ENCODE data around the gene TGM6. TPM values are rescaled to one million over a fixed set of nuclear protein-coding genes. Genes with fewer than 3 reads are reported as not detected.

TGM6 gene
- total and polyA plus RNA-seq, 4 donors, result not detected

DNA sequence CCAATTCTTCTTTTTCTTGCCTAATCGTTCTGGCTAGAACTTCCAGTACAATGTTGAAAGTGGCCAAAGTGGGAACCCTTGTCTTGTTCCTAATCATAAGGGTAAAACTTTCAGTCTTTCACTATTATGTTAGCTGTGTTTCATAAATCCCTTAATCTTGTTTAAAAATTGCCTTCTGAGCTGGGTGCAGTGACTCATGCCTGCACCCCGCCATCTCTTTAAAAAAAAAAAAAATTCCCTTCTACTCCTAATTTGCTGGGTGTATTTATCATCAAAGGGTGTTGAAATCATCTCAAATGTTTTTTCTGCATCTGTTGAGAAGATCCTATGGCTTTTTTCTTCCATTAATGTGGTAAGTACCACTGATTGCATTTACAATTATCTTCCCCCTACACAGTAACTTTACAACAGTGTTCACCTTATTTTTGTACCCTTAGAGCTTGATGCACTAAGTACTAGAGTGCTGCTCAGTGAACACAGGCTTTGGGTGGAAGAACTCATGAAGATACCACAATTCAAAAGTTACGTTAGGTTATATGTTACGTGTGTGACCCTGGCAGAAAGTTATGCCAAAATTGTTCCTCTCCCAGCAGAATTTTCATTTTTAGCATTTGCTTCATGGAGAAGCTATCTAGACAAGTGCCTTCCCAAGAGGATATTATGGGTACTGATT is 80.2 kb downstream of the TGM6 start:
- ATAC-seq (ENCODE audit: insufficient read depth, low FRiP score) (no peak), DNase-seq (no peak)
- no peaks in the 10 kb centered on the region for H3K9me3 ChIP-seq (ENCODE audit: control insufficient read depth in 4 of 4, insufficient read depth in 3 of 4, low read length in 3 of 4)
- WGBS, 2 donors, result 93% methylated on average over 4 of the region's 4 CpGs
- no peak overlapping the region for H3K27ac ChIP-seq (ENCODE audit: low read depth in 1 of 2, low read length in 1 of 2)
- H3K9ac ChIP-seq (ENCODE audit: insufficient read depth in 1 of 2, low read length in 2 of 2), result no peak overlapping the region
- no peaks in the 10 kb centered on the region for H3K4me1 ChIP-seq (ENCODE audit: control insufficient read depth in 5 of 5, insufficient read depth in 5 of 5, low read length in 5 of 5)
- H3K4me3 ChIP-seq, result no peak overlapping the region
- TF ChIP-seq, protein P1, sequence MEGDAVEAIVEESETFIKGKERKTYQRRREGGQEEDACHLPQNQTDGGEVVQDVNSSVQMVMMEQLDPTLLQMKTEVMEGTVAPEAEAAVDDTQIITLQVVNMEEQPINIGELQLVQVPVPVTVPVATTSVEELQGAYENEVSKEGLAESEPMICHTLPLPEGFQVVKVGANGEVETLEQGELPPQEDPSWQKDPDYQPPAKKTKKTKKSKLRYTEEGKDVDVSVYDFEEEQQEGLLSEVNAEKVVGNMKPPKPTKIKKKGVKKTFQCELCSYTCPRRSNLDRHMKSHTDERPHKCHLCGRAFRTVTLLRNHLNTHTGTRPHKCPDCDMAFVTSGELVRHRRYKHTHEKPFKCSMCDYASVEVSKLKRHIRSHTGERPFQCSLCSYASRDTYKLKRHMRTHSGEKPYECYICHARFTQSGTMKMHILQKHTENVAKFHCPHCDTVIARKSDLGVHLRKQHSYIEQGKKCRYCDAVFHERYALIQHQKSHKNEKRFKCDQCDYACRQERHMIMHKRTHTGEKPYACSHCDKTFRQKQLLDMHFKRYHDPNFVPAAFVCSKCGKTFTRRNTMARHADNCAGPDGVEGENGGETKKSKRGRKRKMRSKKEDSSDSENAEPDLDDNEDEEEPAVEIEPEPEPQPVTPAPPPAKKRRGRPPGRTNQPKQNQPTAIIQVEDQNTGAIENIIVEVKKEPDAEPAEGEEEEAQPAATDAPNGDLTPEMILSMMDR (IDR thresholded peaks at IDR 0.05; ENCODE audit: control extremely low read depth, extremely low read depth), result no peak
- peaks cover 33 to 46% (median 38%) of the 10 kb centered on the region in 4 donors for H3K36me3 ChIP-seq (ENCODE audit: control insufficient read depth in 4 of 4, insufficient read depth in 4 of 4, low read length in 4 of 4)
- no peaks in the 10 kb centered on the region for H3K27me3 ChIP-seq (ENCODE audit: control insufficient read depth in 3 of 3, insufficient read depth in 3 of 3, low read length in 2 of 3)

- DNase-seq (no peak), ATAC-seq (ENCODE audit: insufficient read depth, low FRiP score) (no peak)
- no peak overlapping the region for H3K9ac ChIP-seq (ENCODE audit: insufficient read depth in 1 of 2, low read length in 2 of 2)
- H3K27me3 ChIP-seq (ENCODE audit: control insufficient read depth in 3 of 3, insufficient read depth in 3 of 3, low read length in 2 of 3), result no peaks in the 10 kb centered on the region
- no peaks in the 10 kb centered on the region for H3K9me3 ChIP-seq (ENCODE audit: control insufficient read depth in 4 of 4, insufficient read depth in 3 of 4, low read length in 3 of 4)
- 94 to 97% methylated on average over 3 of the region's 3 CpGs for WGBS, 2 donors
- peaks cover 45 to 58% (median 48%) of the 10 kb centered on the region in 4 donors for H3K36me3 ChIP-seq (ENCODE audit: control insufficient read depth in 4 of 4, insufficient read depth in 4 of 4, low read length in 4 of 4)
- no peak overlapping the region for H3K27ac ChIP-seq (ENCODE audit: low read depth in 1 of 2, low read length in 1 of 2)
- no peak overlapping the region for H3K4me3 ChIP-seq
- no peaks in the 10 kb centered on the region for H3K4me1 ChIP-seq (ENCODE audit: control insufficient read depth in 5 of 5, insufficient read depth in 5 of 5, low read length in 5 of 5)
- TF ChIP-seq, protein P1 (IDR thresholded peaks at IDR 0.05; ENCODE audit: control extremely low read depth, extremely low read depth), result no peak
Observed at GRCh38 chr20:2462484-2462883, 81.8 kb downstream of the TGM6 start.

- WGBS, 2 donors, result 90 to 92% methylated on average over 9 of the region's 9 CpGs
- no peak overlapping the region for H3K9ac ChIP-seq (ENCODE audit: insufficient read depth in 1 of 2, low read length in 2 of 2)
- ATAC-seq (ENCODE audit: insufficient read depth, low FRiP score), result no peak
- no peak for DNase-seq
- H3K36me3 ChIP-seq (ENCODE audit: control insufficient read depth in 4 of 4, insufficient read depth in 4 of 4, low read length in 4 of 4), result peaks cover 47 to 57% (median 50%) of the 10 kb centered on the region in 4 donors
- TF ChIP-seq, protein P1 (IDR thresholded peaks at IDR 0.05; ENCODE audit: control extremely low read depth, extremely low read depth), result no peak
- H3K4me3 ChIP-seq, result no peak overlapping the region
- H3K4me1 ChIP-seq (ENCODE audit: control insufficient read depth in 5 of 5, insufficient read depth in 5 of 5, low read length in 5 of 5), result peaks cover under 1 to 9% (median under 1%) of the 10 kb centered on the region in 5 donors
- H3K9me3 ChIP-seq (ENCODE audit: control insufficient read depth in 4 of 4, insufficient read depth in 3 of 4, low read length in 3 of 4), result no peaks in the 10 kb centered on the region
- no peaks in the 10 kb centered on the region for H3K27me3 ChIP-seq (ENCODE audit: control insufficient read depth in 3 of 3, insufficient read depth in 3 of 3, low read length in 2 of 3)
- H3K27ac ChIP-seq (ENCODE audit: low read depth in 1 of 2, low read length in 1 of 2), result no peak overlapping the region
Observed at GRCh38 chr20:2463616-2464365, 83.1 kb downstream of the TGM6 start.
